SK-N-SH (cell line): ENCODE data around the gene ZCCHC8. TPM values are rescaled to one million over a fixed set of nuclear protein-coding genes. Genes with fewer than 3 reads are reported as not detected.

Source experiments
- CTCF ChIA-PET: fragments of 300-600, 350-600 bp; formaldehyde crosslinking; extraction: SDS; loops from one replicate; lab custom pipeline; 2021; lab: Yijun Ruan, JAX
- POLR2A ChIA-PET: fragments of 350-600 bp; sonication (Branson Sonifier 250); formaldehyde crosslinking; extraction: SDS; loops from one replicate; lab custom pipeline; 2020; ENCODE audit warnings: antibody characterized with exemption, inconsistent platforms; lab: Yijun Ruan, JAX
- DNase-seq: peaks from one replicate; pipeline ENCODE4 v3.0.0; 2012
- H2AFZ ChIP-seq: fragments of 200-600 bp; sonication (generic); 2 replicates; pipeline ENCODE4 v1.8.1; 2016; ENCODE audit warnings: antibody characterized with exemption, mild to moderate bottlenecking, low read depth
- H3F3A ChIP-seq: fragments of 200-600 bp; sonication (generic); replicated peaks from 2 replicates; pipeline ENCODE3; 2016; ENCODE audit warnings: antibody characterized with exemption, mild to moderate bottlenecking; ENCODE audit not compliant: insufficient read depth
- H3K27ac ChIP-seq, 2 experiments: fragments of 200-500 bp in 1 of 2; fragments of 200-600 bp in 1 of 2; sonication (Bioruptor generic) in 1 of 2; sonication (generic), shearing (Covaris generic) in 1 of 2; 2 replicates each; pipeline versions ENCODE4 v1.5.1 to v1.6.1; 2014 to 2016; ENCODE audit warnings: low read depth in 2 of 2, inconsistent platforms in 1 of 2, low read length in 1 of 2, mild to moderate bottlenecking in 1 of 2, mixed read lengths in 1 of 2
- H3K27me3 ChIP-seq: fragments of 200-600 bp; sonication (generic), shearing (Covaris generic); 2 replicates; pipeline ENCODE4 v1.6.1; 2016; ENCODE audit warnings: mixed run types; ENCODE audit not compliant: insufficient read depth
- H3K36me3 ChIP-seq, 2 experiments: fragments of 200-500 bp in 1 of 2; fragments of 200-600 bp in 1 of 2; sonication (Bioruptor generic) in 1 of 2; sonication (generic) in 1 of 2; replicated peaks in 1 of 2; 2 replicates each; pipeline versions ENCODE3 to v1.5.1; 2014 to 2016; ENCODE audit warnings: low read length in 1 of 2, mild to moderate bottlenecking in 1 of 2; ENCODE audit not compliant: insufficient read depth in 2 of 2, control insufficient read depth in 1 of 2
- H3K4me1 ChIP-seq, 2 experiments: fragments of 200-500 bp in 1 of 2; fragments of 200-600 bp in 1 of 2; sonication (Bioruptor generic) in 1 of 2; sonication (generic), shearing (Covaris generic) in 1 of 2; 2 replicates each; pipeline versions ENCODE4 v1.5.1 to v1.6.1; 2014 to 2016; ENCODE audit warnings: low read depth in 1 of 2, low read length in 1 of 2, mixed run types in 1 of 2; ENCODE audit not compliant: insufficient read depth in 2 of 2, control insufficient read depth in 1 of 2
- H3K4me2 ChIP-seq: fragments of 200-600 bp; sonication (generic), shearing (Covaris generic); 2 replicates; pipeline ENCODE4 v1.6.1; 2017; ENCODE audit warnings: mixed run types
- H3K4me3 ChIP-seq, 2 experiments: fragments of 200-500 bp in 1 of 2; fragments of 200-600 bp in 1 of 2; sonication (Bioruptor generic) in 1 of 2; sonication (generic), shearing (Covaris generic) in 1 of 2; 2 replicates each; pipeline versions ENCODE4 v1.5.1 to v1.8.1; 2014 to 2016; ENCODE audit warnings: low read depth in 2 of 2, inconsistent platforms in 1 of 2, low read length in 1 of 2, mild to moderate bottlenecking in 1 of 2, mixed read lengths in 1 of 2, moderate library complexity in 1 of 2
- H3K79me2 ChIP-seq: fragments of 200-600 bp; sonication (generic); 2 replicates; pipeline ENCODE4 v1.8.1; 2017; ENCODE audit warnings: mild to moderate bottlenecking; ENCODE audit not compliant: insufficient read depth
- H3K9ac ChIP-seq: fragments of 200-600 bp; sonication (generic); 2 replicates; pipeline ENCODE4 v1.6.1; 2017; ENCODE audit warnings: mixed run types
- H3K9me2 ChIP-seq: fragments of 200-600 bp; sonication (generic); 2 replicates; pipeline ENCODE4 v1.6.1; 2017; ENCODE audit warnings: mixed run types
- H3K9me3 ChIP-seq: fragments of 200-600 bp; sonication (generic); 2 replicates; pipeline ENCODE4 v1.6.1; 2017; ENCODE audit warnings: mixed run types, mild to moderate bottlenecking, moderate library complexity
- H4K20me1 ChIP-seq: fragments of 200-600 bp; sonication (generic); 2 replicates; pipeline ENCODE4 v1.6.1; 2017; ENCODE audit warnings: mild to moderate bottlenecking, mixed run types; ENCODE audit not compliant: insufficient read depth
- ELF1 ChIP-seq: IDR thresholded peaks from 2 replicates; pipeline ENCODE4 v1.4.0; 2012
- FOXM1 ChIP-seq: IDR thresholded peaks from 2 replicates; pipeline ENCODE4 v1.4.0; 2012; ENCODE audit warnings: low read depth, mild to moderate bottlenecking
- GABPA ChIP-seq: IDR thresholded peaks from 2 replicates; pipeline ENCODE4 v1.4.0; 2012; ENCODE audit warnings: low read depth, mild to moderate bottlenecking
- GATA2 ChIP-seq: sonication (generic); formaldehyde crosslinking; IDR thresholded peaks from 2 replicates; pipeline ENCODE4 v1.5.0; 2020; ENCODE audit warnings: mild to moderate bottlenecking, missing genetic modification reagents
- MXI1 ChIP-seq: IDR thresholded peaks from 2 replicates; pipeline ENCODE4 v1.6.1; 2012; ENCODE audit warnings: mild to moderate bottlenecking, low read depth, low read length, improper control_type of control experiment
- RCOR1 ChIP-seq: fragments of 150-350 bp; IDR thresholded peaks from 2 replicates; pipeline ENCODE4 v1.6.1; 2017; ENCODE audit warnings: antibody characterized with exemption, low read length
- SIN3A ChIP-seq: IDR thresholded peaks from 2 replicates; pipeline ENCODE4 v1.6.1; 2012; ENCODE audit warnings: low read depth, mild to moderate bottlenecking, low read length, moderate library complexity, borderline replicate concordance
- TAF1 ChIP-seq: IDR thresholded peaks from 2 replicates; pipeline ENCODE4 v1.6.1; 2012; ENCODE audit warnings: low read depth, mild to moderate bottlenecking, low read length, moderate library complexity, borderline replicate concordance
- WGBS: methylation state at CpG from one replicate; pipeline ENCODE4 v1.1.6; 2017; ENCODE audit warnings: low lambda C conversion rate; 5-methylcytosine and 5-hydroxymethylcytosine counted together
- polyA plus RNA-seq, 3 experiments: library from polyadenylated mRNA; depleted of rRNA; stranded (reverse); fragments of >200 nt; gene quantifications; 2 replicates each; pipeline ENCODE4 v1.2.3, GENCODE V29; 2012
- TF ChIP-seq, protein P1 (sequence below): IDR thresholded peaks from 2 replicates; pipeline ENCODE4; 2012
- TF ChIP-seq, protein P2 (sequence below): IDR thresholded peaks from 2 replicates; pipeline ENCODE4 v1.6.1; 2012; ENCODE audit warnings: mild to moderate bottlenecking, low read depth, low read length, moderate library complexity
- TF ChIP-seq, protein P3 (sequence below): fragments of 150-350 bp; IDR thresholded peaks from 2 replicates; pipeline ENCODE4 v1.6.1; 2016; ENCODE audit warnings: mild to moderate bottlenecking, low read depth, low read length

Gene ZCCHC8
- polyA plus RNA-seq, 1 of the 3 experiments (the other 2 are of a cell fraction): 11.3 TPM

DNA sequence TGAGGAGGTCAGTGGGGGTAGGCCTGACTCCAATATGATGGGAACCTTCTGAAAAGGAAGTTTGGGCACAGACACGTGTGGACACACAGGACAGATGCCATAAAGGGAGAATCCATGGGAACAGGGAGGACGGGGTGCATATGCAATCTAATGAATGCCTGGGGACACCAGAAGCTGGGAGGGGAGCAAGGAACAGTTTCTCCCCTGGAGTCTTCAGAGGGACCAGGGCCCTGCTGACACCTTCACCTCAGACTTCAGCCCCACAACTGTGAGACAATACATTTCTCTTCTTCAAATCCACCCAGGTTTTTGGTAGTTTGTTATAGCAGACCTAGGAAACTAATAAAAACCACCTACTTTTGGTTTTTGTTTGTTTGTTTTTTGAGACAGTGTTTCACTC is 43.1 kb downstream of the ZCCHC8 start:
- H3K27me3 ChIP-seq: no peaks in the 10 kb centered on the region
- peaks cover 3% of the 10 kb centered on the region for H3F3A ChIP-seq
- no peak overlapping the region for H3K9ac ChIP-seq
- H2AFZ ChIP-seq: no peak overlapping the region
- DNase-seq: no peak
- H3K79me2 ChIP-seq: no peaks in the 10 kb centered on the region
- ChIA-PET CTCF (interaction anchor here (2.7 kb wide), 1 partner anchor 14 kb away, joined by 11 read pairs; no protein-coding TSS in a partner anchor), POLR2A (no interaction called here)
- no peaks in the 10 kb centered on the region for H3K4me1 ChIP-seq
- no peaks in the 10 kb centered on the region for H3K9me2 ChIP-seq
- H3K4me2 ChIP-seq: no peak overlapping the region
- no peaks in the 10 kb centered on the region for H3K36me3 ChIP-seq
- no peaks in the 10 kb centered on the region for H3K9me3 ChIP-seq
- H3K4me3 ChIP-seq: no peak overlapping the region
- 94% methylated on average over 2 of the region's 2 CpGs for WGBS
- no peak overlapping the region for H3K27ac ChIP-seq
- no peaks in the 10 kb centered on the region for H4K20me1 ChIP-seq
- TF ChIP-seq TAF1 (no peak), MXI1 (no peak)
- TF ChIP-seq, protein P1, sequence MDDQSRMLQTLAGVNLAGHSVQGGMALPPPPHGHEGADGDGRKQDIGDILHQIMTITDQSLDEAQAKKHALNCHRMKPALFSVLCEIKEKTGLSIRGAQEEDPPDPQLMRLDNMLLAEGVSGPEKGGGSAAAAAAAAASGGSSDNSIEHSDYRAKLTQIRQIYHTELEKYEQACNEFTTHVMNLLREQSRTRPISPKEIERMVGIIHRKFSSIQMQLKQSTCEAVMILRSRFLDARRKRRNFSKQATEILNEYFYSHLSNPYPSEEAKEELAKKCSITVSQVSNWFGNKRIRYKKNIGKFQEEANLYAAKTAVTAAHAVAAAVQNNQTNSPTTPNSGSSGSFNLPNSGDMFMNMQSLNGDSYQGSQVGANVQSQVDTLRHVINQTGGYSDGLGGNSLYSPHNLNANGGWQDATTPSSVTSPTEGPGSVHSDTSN: no peak

DNA sequence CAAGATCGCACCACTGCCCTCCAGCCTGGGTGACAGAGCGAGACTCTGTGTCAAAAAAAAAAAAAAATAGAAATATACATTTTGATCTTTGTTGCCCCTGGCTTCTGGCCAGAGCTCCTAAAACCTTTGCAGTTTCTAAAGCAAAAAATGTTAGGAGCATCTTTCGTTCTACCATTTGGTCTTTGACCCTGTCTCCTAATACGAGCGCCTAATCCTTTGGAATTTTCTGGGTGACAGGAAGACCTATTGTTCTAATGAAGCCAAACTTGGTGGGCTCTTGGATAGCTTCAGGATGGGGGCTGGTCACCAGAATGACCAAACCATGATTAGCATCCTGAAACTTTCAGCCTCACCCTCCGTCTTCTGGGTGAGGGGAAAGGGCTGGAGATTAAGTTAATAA is 46.0 kb downstream of the ZCCHC8 start:
- no peak overlapping the region for H3K4me3 ChIP-seq
- no peaks in the 10 kb centered on the region for H3K27me3 ChIP-seq
- H3K4me1 ChIP-seq: no peaks in the 10 kb centered on the region
- TF ChIP-seq, protein P2, sequence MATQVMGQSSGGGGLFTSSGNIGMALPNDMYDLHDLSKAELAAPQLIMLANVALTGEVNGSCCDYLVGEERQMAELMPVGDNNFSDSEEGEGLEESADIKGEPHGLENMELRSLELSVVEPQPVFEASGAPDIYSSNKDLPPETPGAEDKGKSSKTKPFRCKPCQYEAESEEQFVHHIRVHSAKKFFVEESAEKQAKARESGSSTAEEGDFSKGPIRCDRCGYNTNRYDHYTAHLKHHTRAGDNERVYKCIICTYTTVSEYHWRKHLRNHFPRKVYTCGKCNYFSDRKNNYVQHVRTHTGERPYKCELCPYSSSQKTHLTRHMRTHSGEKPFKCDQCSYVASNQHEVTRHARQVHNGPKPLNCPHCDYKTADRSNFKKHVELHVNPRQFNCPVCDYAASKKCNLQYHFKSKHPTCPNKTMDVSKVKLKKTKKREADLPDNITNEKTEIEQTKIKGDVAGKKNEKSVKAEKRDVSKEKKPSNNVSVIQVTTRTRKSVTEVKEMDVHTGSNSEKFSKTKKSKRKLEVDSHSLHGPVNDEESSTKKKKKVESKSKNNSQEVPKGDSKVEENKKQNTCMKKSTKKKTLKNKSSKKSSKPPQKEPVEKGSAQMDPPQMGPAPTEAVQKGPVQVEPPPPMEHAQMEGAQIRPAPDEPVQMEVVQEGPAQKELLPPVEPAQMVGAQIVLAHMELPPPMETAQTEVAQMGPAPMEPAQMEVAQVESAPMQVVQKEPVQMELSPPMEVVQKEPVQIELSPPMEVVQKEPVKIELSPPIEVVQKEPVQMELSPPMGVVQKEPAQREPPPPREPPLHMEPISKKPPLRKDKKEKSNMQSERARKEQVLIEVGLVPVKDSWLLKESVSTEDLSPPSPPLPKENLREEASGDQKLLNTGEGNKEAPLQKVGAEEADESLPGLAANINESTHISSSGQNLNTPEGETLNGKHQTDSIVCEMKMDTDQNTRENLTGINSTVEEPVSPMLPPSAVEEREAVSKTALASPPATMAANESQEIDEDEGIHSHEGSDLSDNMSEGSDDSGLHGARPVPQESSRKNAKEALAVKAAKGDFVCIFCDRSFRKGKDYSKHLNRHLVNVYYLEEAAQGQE: no peak
- TF ChIP-seq SIN3A (no peak), GATA2 (CRISPR knock-in tag) (no peak), TAF1 (no peak), RCOR1 (no peak), MXI1 (no peak), ELF1 (no peak), FOXM1 (no peak), GABPA (no peak)
- TF ChIP-seq, protein P3, sequence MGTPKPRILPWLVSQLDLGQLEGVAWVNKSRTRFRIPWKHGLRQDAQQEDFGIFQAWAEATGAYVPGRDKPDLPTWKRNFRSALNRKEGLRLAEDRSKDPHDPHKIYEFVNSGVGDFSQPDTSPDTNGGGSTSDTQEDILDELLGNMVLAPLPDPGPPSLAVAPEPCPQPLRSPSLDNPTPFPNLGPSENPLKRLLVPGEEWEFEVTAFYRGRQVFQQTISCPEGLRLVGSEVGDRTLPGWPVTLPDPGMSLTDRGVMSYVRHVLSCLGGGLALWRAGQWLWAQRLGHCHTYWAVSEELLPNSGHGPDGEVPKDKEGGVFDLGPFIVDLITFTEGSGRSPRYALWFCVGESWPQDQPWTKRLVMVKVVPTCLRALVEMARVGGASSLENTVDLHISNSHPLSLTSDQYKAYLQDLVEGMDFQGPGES: no peak
- no peak overlapping the region for H3K27ac ChIP-seq
- no peaks in the 10 kb centered on the region for H3K9me2 ChIP-seq
- H3K9me3 ChIP-seq: no peaks in the 10 kb centered on the region
- H4K20me1 ChIP-seq: no peaks in the 10 kb centered on the region
- H3K79me2 ChIP-seq: no peaks in the 10 kb centered on the region
- DNase-seq: no peak
- no peak overlapping the region for H3K4me2 ChIP-seq
- H3K9ac ChIP-seq: no peak overlapping the region
- H3K36me3 ChIP-seq: no peaks in the 10 kb centered on the region
- H3F3A ChIP-seq: peaks cover 3% of the 10 kb centered on the region
- CTCF ChIA-PET: interaction anchor here (1.2 kb wide), 1 partner anchor 17 kb away, joined by 6 read pairs; no protein-coding TSS in a partner anchor
- H2AFZ ChIP-seq: peak overlapping the region; percentile 29; the same call in 1 of the 2 replicates
- POLR2A ChIA-PET: no interaction called here
- WGBS: 63% methylated on average over 6 of the region's 6 CpGs
